ENCODE results near the gene MAP10. TPM values are rescaled to one million over a fixed set of nuclear protein-coding genes. Genes with fewer than 3 reads are reported as not detected.

Gene MAP10, protein sequence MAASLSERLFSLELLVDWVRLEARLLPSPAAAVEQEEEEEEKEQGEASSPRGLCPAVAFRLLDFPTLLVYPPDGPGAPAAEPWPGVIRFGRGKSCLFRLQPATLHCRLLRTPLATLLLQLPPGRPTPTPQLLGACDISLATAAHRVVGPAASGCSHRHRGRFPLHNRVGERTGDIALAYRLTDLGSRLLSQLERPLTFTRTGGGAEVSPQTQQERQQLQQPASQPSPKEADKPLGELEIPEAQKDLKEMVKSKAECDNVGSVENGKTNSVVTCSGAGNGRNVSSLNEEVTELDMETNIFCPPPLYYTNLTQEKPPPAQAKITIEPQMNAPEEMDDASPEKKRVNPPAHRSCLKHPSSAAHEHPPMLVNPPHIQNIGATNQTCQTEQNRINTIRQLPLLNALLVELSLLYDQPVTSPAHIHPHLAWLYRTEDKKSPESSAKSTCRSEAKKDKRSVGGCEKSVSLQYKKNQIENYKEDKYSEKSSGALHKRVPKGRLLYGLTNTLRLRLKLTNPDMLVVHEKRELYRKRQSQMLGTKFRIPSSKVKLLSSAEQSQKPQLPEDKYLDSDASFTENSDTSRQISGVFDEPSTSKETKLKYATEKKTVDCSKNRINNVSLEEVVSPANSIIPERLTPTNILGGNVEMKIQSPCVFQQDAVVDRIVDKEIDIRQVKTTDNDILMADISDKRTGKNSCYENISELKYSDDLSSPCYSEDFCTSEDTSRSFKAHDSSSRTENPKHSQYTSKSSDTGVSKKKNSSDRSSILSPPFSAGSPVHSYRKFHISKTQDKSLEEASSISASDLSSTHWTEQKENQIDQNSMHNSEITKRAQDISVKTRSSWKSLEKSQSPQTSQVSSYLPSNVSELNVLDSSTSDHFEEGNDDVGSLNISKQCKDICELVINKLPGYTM
- total RNA-seq (1 to 10 TPM; 1.8 to 4.9 (median 2.3) TPM), polyA plus RNA-seq (1 to 10 TPM; 1.2 to 2.2 (median 1.5) TPM)
- long read RNA-seq, donor 1, partial matches to known transcripts, result 0 of 4 reads
- long read RNA-seq, donor 1, other reads (novel, unspliced or antisense), result 0 of 4 reads
- long read RNA-seq, donor 2, partial matches to known transcripts, result 0 of 4 reads
- long read RNA-seq, donor 2, other reads (novel, unspliced or antisense), result 0 of 4 reads

GRCh38 chr1:232805269-232806185 lies at the start of gene MAP10:
Gene MAP10, plus strand, starts transcription at chr1:232805416. Its CDS starts 34 bp downstream, at chr1:232805450.
- H3K4me1 ChIP-seq, result peaks cover 7 to 35% (median 16%) of the 10 kb centered on the region in 6 donors
- 11 to 23% (median 15%) methylated on average over 49 to 75 of the region's 75 CpGs for WGBS, 5 donors
- H3K36me3 ChIP-seq, result no peaks in the 10 kb centered on the region
- DNase-seq, result peak; percentile 94
- H3K27me3 ChIP-seq (replicated peaks in 1 of 7), result no peaks in the 10 kb centered on the region
- intact Hi-C loops (cut with DNase I; ENCODE audit: low total_unique reads), result no loop called here
- peak within 1 kb of the TSS; percentile 54 to 79 (median 60) for H3K4me3 ChIP-seq
- peak within 1 kb of the TSS; percentile 54 to 85 (median 76) for H3K27ac ChIP-seq
- peaks cover 0 to 41% (median 30%) of the 10 kb centered on the region in 8 donors for H3K9me3 ChIP-seq
- TF ChIP-seq POLR2AphosphoS5 (IDR thresholded peaks at IDR 0.05) (peak; percentile 69 to 81 (median 77)), CTCF (IDR thresholded peaks at IDR 0.05 in 8 of 11, conservative IDR thresholded peaks at IDR 0.05 in 3 of 11) (peak in 2 of 11 experiments; percentile 13 to 23), POLR2A (IDR thresholded peaks at IDR 0.05) (no peak)

DNA sequence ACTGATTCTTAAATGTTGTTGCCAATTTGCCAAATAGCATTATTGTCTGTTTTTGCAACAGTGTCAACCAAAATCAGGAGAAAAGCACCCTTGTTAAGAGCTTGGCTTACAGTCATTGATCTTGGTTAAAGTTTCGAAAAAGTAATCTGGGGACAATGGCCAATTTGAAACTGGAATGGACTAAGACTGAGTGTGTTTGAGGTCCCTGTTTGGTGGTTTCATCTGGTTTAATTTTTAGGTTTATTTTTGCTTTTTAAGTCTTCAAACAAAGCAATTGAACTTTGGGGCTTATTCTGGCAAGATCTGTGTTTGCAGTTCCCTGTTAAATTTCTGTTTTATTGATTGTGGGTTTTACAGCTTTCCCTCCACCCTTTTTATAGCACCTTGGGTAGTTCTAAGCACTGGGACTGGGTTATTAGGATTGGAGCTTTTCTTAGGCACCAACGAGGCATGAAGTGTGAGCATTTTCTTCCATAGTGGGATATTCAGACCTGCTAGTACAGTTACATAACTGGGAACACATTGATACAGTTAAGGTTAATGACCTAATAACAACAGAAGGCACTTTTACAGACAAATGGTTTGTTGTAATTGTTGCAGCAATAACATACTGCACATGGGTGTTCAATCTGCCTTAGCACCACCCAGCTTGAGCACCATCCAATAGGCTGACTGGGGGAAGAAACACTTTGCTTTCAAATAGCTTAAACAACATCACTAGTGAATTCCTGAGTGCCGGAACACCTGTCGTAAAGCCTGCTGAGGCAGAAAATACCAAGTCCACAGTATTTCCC lies 40.6 kb upstream of the MAP10 start:
- H3K27ac ChIP-seq, result no peak overlapping the region

More for the DNA sequence above, 40.6 kb upstream of the MAP10 start:
- H3K36me3 ChIP-seq, result no peaks in the 10 kb centered on the region
- H3K4me3 ChIP-seq, result no peak overlapping the region
- H3K4me1 ChIP-seq, result no peaks in the 10 kb centered on the region
- TF ChIP-seq POLR2A (IDR thresholded peaks at IDR 0.05) (no peak), CTCF (IDR thresholded peaks at IDR 0.05 in 8 of 11, conservative IDR thresholded peaks at IDR 0.05 in 3 of 11) (no peak), POLR2AphosphoS5 (IDR thresholded peaks at IDR 0.05) (no peak)
- intact Hi-C loops (cut with DNase I; ENCODE audit: low total_unique reads), result no loop called here
- H3K27me3 ChIP-seq (replicated peaks in 1 of 7), result peaks cover 0 to 5% (median 0%) of the 10 kb centered on the region in 7 donors
- WGBS, 5 donors, result 84 to 97% (median 90%) methylated on average over 4 of the region's 4 CpGs
- DNase-seq, result no peak
- H3K9me3 ChIP-seq, result peaks cover 0 to 3% (median 0%) of the 10 kb centered on the region in 8 donors
